ENCODE results near the gene ZNF621. TPM values are rescaled to one million over a fixed set of nuclear protein-coding genes. Genes with fewer than 3 reads are reported as not detected.

ZNF621 gene
- total RNA-seq, 4 donors from 2014 or later, result 10.9 to 28.3 (median 18.6) TPM

DNA sequence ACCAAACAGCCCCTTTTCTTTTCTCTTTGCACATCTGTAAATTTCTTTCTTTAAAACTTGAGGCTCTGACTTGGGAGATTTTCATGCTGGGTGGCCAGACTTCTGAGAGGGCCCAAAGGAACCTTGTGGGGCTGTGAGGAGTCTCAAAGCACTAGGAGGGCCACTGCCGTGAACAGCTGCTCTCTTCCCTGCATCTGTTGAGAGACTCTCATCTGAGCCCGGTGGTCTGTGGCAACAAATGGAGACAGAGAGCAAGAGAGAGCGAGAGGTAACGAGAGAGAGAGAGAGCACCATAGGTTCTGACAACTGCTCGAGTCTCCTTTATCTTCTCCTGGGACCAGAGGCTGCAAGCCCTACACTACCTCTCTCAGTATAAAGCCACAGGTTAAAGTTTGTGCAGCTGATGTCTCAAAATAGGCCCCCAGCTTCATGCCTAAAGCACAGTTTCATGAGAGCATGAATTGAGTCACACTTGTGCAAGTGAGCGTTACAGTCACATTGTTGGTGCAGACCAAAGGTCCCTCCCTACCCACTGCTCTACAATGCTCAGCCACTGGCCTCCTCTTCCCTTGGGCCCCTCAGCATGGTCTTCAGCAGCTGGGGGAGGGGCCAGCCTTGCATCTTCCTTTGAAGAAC is 60.7 kb downstream of the ZNF621 start:
- 83 to 100% methylated on average over 1 to 5 of the region's 6 CpGs for WGBS, 2 donors (ENCODE audit: low coverage in 1 of 2)
- Histone ChIP-seq H3K36me3 (no peaks in the 10 kb centered on the region), H3K27me3 (no peaks in the 10 kb centered on the region), H3K9me3 (no peaks in the 10 kb centered on the region), H3K4me1 (peaks cover 0 to 15% (median 12%) of the 10 kb centered on the region in 3 donors), H3K27ac (no peak overlapping the region), H3K4me3 (no peak overlapping the region)
- TF ChIP-seq POLR2AphosphoS5 (IDR thresholded peaks at IDR 0.05) (no peak), POLR2A (IDR thresholded peaks at IDR 0.05) (no peak), EP300 (IDR thresholded peaks at IDR 0.05) (no peak)
- TF ChIP-seq, protein P1, sequence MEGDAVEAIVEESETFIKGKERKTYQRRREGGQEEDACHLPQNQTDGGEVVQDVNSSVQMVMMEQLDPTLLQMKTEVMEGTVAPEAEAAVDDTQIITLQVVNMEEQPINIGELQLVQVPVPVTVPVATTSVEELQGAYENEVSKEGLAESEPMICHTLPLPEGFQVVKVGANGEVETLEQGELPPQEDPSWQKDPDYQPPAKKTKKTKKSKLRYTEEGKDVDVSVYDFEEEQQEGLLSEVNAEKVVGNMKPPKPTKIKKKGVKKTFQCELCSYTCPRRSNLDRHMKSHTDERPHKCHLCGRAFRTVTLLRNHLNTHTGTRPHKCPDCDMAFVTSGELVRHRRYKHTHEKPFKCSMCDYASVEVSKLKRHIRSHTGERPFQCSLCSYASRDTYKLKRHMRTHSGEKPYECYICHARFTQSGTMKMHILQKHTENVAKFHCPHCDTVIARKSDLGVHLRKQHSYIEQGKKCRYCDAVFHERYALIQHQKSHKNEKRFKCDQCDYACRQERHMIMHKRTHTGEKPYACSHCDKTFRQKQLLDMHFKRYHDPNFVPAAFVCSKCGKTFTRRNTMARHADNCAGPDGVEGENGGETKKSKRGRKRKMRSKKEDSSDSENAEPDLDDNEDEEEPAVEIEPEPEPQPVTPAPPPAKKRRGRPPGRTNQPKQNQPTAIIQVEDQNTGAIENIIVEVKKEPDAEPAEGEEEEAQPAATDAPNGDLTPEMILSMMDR (IDR thresholded peaks at IDR 0.05), result no peak
- ATAC-seq, result no peak

DNA sequence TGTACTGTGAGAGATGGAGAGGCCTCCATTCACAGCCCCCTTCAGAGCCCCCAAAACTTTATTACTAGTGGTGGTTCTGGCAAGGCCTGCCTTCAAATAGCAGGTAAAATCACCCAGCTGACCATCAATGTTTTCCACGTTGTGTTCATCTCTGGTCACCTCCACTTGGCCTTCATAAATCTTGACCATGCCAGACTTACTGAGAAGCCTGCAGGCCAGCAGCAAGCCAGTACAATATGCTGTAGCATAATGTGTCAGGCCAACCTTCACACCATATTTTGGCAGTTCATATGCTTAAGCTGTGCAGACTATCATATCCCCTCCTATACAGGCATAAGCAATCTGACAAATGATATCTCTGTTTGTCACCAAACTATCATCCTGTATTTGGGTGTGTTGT is 62.1 kb downstream of the ZNF621 start:
- Histone ChIP-seq H3K27ac (no peak overlapping the region), H3K4me3 (no peak overlapping the region), H3K4me1 (peaks cover 0 to 15% (median 12%) of the 10 kb centered on the region in 3 donors), H3K9me3 (no peaks in the 10 kb centered on the region), H3K27me3 (no peaks in the 10 kb centered on the region), H3K36me3 (no peaks in the 10 kb centered on the region)
- no peak for ATAC-seq
- TF ChIP-seq, protein P1 (IDR thresholded peaks at IDR 0.05), result no peak
- no peak for TF ChIP-seq EP300 (IDR thresholded peaks at IDR 0.05)
- WGBS, 2 donors (ENCODE audit: low coverage in 1 of 2), result 88 to 100% methylated on average over 1 of the region's 1 CpG

DNA sequence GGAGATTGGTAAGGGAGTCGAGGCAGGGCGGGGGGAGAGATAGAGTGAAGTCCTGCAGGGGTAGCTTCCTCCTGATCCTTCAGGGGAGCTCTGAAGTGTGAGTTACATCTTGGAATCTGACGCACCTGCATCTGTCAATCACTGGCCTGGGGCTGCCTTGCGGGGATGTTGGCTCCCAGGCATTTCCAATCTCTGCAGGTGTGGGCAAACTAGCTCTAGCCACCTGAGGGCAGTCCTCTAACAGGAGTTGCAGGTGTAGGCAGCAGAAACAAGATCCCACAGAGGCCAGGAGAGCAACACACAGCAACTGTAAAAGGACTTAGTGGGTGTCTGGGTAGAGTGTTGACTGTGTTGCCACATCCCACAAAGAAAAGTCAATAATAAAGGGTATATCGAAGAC is 63.6 kb downstream of the ZNF621 start:
- Histone ChIP-seq H3K36me3 (no peaks in the 10 kb centered on the region), H3K4me1 (peaks cover 0 to 15% (median 12%) of the 10 kb centered on the region in 3 donors), H3K27me3 (no peaks in the 10 kb centered on the region), H3K4me3 (no peak overlapping the region), H3K9me3 (no peaks in the 10 kb centered on the region), H3K27ac (no peak overlapping the region)
- ATAC-seq, result no peak
- TF ChIP-seq, protein P1 (IDR thresholded peaks at IDR 0.05), result no peak
- TF ChIP-seq EP300 (IDR thresholded peaks at IDR 0.05), result no peak
- TF ChIP-seq POLR2AphosphoS5 (IDR thresholded peaks at IDR 0.05), result no peak
- no peak for TF ChIP-seq POLR2A (IDR thresholded peaks at IDR 0.05)
- WGBS, 2 donors (ENCODE audit: low coverage in 1 of 2), result 88 to 94% methylated on average over 3 to 5 of the region's 5 CpGs

Small RNA genes within 50 kb of the gene (small RNA-seq; reads per million reads assigned to genes)
- gene RNU5B-2P, result 0 to 0.09 (median 0) reads per million in 4 donors

Other genes with a start within 250 kb of the ZNF621 start
- gene EIF1B, start 215.3 kb upstream of the ZNF621 start, total RNA-seq, result 10 to 100 TPM; 26.8 to 49.2 (median 38.0) TPM
- 1 to 10 TPM in 2 of 4 donors, under 1 TPM in 1, not detected in 1; 0.58 to 3.3 (median 1.9) TPM for gene ENTPD3, start 137.8 kb upstream of the ZNF621 start, total RNA-seq
- gene RPL14, start 67.6 kb upstream of the ZNF621 start, total RNA-seq, result 100 to 1,000 TPM; 339 to 470 (median 384) TPM
- gene ZNF619, start 47.8 kb upstream of the ZNF621 start, total RNA-seq, result 1 to 10 TPM; 4.6 to 7.9 (median 5.3) TPM
- gene ZNF620, start 18.9 kb upstream of the ZNF621 start, total RNA-seq, result 1 to 10 TPM; 3.4 to 7.0 (median 4.7) TPM